HCT116 (cell line): ENCODE results near the gene DGKZ. TPM values are rescaled to one million over a fixed set of nuclear protein-coding genes. Genes with fewer than 3 reads are reported as not detected.
A peak's percentile ranks its signal among the peaks of the same experiment; 100 is the strongest.

Source experiments
- ATAC-seq: fragments of 200-7000 bp; cut with Tn5 transposase; 2 replicates; pipeline ENCODE4 v1.9.1; 2020; ENCODE audit warnings: mild to moderate bottlenecking, moderate library complexity
- BruUV-seq: library from RNA; stranded (reverse); fragments of 400-500 nt; replicated peaks from 2 replicates; lab custom pipeline; 2021; lab: Mats Ljungman, UMichigan
- CTCF ChIA-PET: fragments of 300-600 bp; sonication (Branson Sonifier 250); formaldehyde crosslinking; loops from one replicate; lab custom pipeline; 2021; ENCODE audit warnings: antibody characterized with exemption; lab: Charles Lee
- POLR2A ChIA-PET: fragments of 300-600, 350-600 bp; sonication (Branson Sonifier 250); formaldehyde crosslinking; loops from one replicate; lab custom pipeline; 2021; ENCODE audit warnings: antibody characterized with exemption; lab: Charles Lee
- RAD21 ChIA-PET, 2 experiments: fragments of 300-600 bp; sonication (Branson Sonifier 250); formaldehyde crosslinking; loops; one replicate each; lab custom pipeline; 2023; ENCODE audit warnings: low total read pairs in 2 of 2; ENCODE audit not compliant: uncharacterized antibody in 2 of 2, unreplicated experiment in 2 of 2, low non-redundant PET in 1 of 2; lab: Charles Lee
- DNase-seq: peaks from one replicate; pipeline ENCODE4 v3.0.0-alpha.2; 2010; ENCODE audit warnings: low read depth, low spot score
- H2AFZ ChIP-seq: fragments of 200-600 bp; shearing (Covaris generic), sonication (generic); 2 replicates; pipeline ENCODE4 v1.6.1; 2017; ENCODE audit warnings: low read depth, mixed run types, mixed read lengths, antibody characterized with exemption, low read length; ENCODE audit not compliant: poor library complexity, severe bottlenecking
- H3K27ac ChIP-seq: 2 replicates; pipeline ENCODE4 v1.5.1; 2012; ENCODE audit warnings: low read depth, low read length
- H3K27me3 ChIP-seq: fragments of 200-600 bp; sonication (generic); 2 replicates; pipeline ENCODE4 v1.6.1; 2016; ENCODE audit warnings: mixed run types, low read length, mixed read lengths; ENCODE audit not compliant: insufficient read depth
- H3K36me3 ChIP-seq, 2 experiments: fragments of 200-500 bp in 1 of 2; fragments of 200-600 bp in 1 of 2; sonication (Bioruptor generic) in 1 of 2; sonication (generic) in 1 of 2; 2 replicates each; pipeline versions ENCODE4 v1.5.1 to v1.6.1; 2014 to 2016; ENCODE audit warnings: low read length in 2 of 2, inconsistent platforms in 1 of 2, mixed read lengths in 1 of 2, mixed run types in 1 of 2; ENCODE audit not compliant: insufficient read depth in 2 of 2, control insufficient read depth in 1 of 2
- H3K4me1 ChIP-seq, 2 experiments: fragments of 200-600 bp in 1 of 2; sonication (generic) in 1 of 2; 2 replicates each; pipeline versions ENCODE4 v1.5.1 to v1.6.1; 2012 to 2017; ENCODE audit warnings: low read length in 2 of 2, inconsistent platforms in 1 of 2, mild to moderate bottlenecking in 1 of 2, mixed read lengths in 1 of 2, mixed run types in 1 of 2, moderate library complexity in 1 of 2; ENCODE audit not compliant: insufficient read depth in 2 of 2, control insufficient read depth in 1 of 2
- H3K4me2 ChIP-seq: fragments of 200-600 bp; sonication (generic); 2 replicates; pipeline ENCODE4 v1.6.1; 2017; ENCODE audit warnings: mixed run types, low read length, mixed read lengths
- H3K4me3 ChIP-seq, 2 experiments: fragments of 200-600 bp in 1 of 2; sonication (generic) in 1 of 2; replicated peaks in 1 of 2; 2 replicates each; pipeline ENCODE4 v1.5.1; 2011 to 2016; ENCODE audit warnings: low read length in 2 of 2, control low read depth in 1 of 2, low read depth in 1 of 2, mild to moderate bottlenecking in 1 of 2, mixed read lengths in 1 of 2, mixed run types in 1 of 2
- H3K79me2 ChIP-seq: fragments of 200-600 bp; sonication (generic); 2 replicates; pipeline ENCODE4 v1.6.1; 2017; ENCODE audit warnings: mild to moderate bottlenecking, mixed run types, low read length, moderate library complexity, mixed read lengths; ENCODE audit not compliant: insufficient read depth
- H3K9ac ChIP-seq: fragments of 200-600 bp; sonication (generic); 2 replicates; pipeline ENCODE4 v1.6.1; 2016; ENCODE audit warnings: low read length, mixed read lengths
- H3K9me2 ChIP-seq: fragments of 200-600 bp; sonication (generic), shearing (Covaris generic); 2 replicates; pipeline ENCODE4 v1.6.1; 2017; ENCODE audit warnings: mixed run types, mild to moderate bottlenecking, moderate library complexity; ENCODE audit not compliant: insufficient read depth
- H3K9me3 ChIP-seq, 2 experiments: fragments of 200-500 bp in 1 of 2; fragments of 200-600 bp in 1 of 2; sonication (Bioruptor generic) in 1 of 2; sonication (generic) in 1 of 2; 2 replicates each; pipeline ENCODE4 v1.6.1; 2014 to 2017; ENCODE audit warnings: low read length in 2 of 2, mixed read lengths in 2 of 2, inconsistent platforms in 1 of 2, low read depth in 1 of 2, mild to moderate bottlenecking in 1 of 2, mixed run types in 1 of 2, moderate library complexity in 1 of 2; ENCODE audit not compliant: control insufficient read depth in 1 of 2, insufficient read depth in 1 of 2
- H4K20me1 ChIP-seq: fragments of 200-600 bp; sonication (generic), shearing (Covaris generic); 2 replicates; pipeline ENCODE4 v1.6.1; 2017; ENCODE audit warnings: mixed run types, mild to moderate bottlenecking, moderate library complexity; ENCODE audit not compliant: insufficient read depth
- ELF1 ChIP-seq: IDR thresholded peaks from 2 replicates; pipeline ENCODE4 v1.6.1; 2012; ENCODE audit warnings: low read depth, borderline replicate concordance
- EZH2 ChIP-seq: fragments of 200-600 bp; sonication (generic); IDR thresholded peaks from 2 replicates; pipeline ENCODE4 v1.6.1; 2017; ENCODE audit warnings: antibody characterized with exemption, mixed run types
- EZH2phosphoT487 ChIP-seq: fragments of 200-600 bp; IDR thresholded peaks from 2 replicates; pipeline ENCODE4 v1.6.1; 2018; ENCODE audit warnings: antibody characterized with exemption, borderline replicate concordance
- RAD21 ChIP-seq: IDR thresholded peaks from 2 replicates; pipeline ENCODE4 v1.6.1; 2012; ENCODE audit warnings: low read depth, mild to moderate bottlenecking
- SP1 ChIP-seq: IDR thresholded peaks from 2 replicates; pipeline ENCODE4 v1.6.1; 2012; ENCODE audit warnings: low read depth
- SRF ChIP-seq: IDR thresholded peaks from 2 replicates; pipeline ENCODE4 v1.6.1; 2012; ENCODE audit warnings: low read depth
- YY1 ChIP-seq: IDR thresholded peaks from 2 replicates; pipeline ENCODE4 v1.6.1; 2011; ENCODE audit warnings: low read length, low read depth, moderate library complexity, mild to moderate bottlenecking; ENCODE audit not compliant: insufficient replicate concordance; ENCODE audit errors: extremely low read depth
- intact Hi-C: fragments of 100-400 bp; cut with micrococcal nuclease; formaldehyde crosslinking; loops from 2 replicates; pipeline ENCODE4 v1.10.0; 2022
- total RNA-seq: library from RNA; stranded (reverse); gene quantifications from one replicate; pipeline ENCODE4 v1.2.1, GENCODE V29; 2021; ENCODE audit not compliant: unreplicated experiment
- TF ChIP-seq, protein P1 (sequence below), 3 experiments: fragments of 200-600 bp in 1 of 3; sonication (generic) in 1 of 3; IDR thresholded peaks in 2 of 3; conservative IDR thresholded peaks in 1 of 3; 2 replicates each; pipeline ENCODE4 v1.5.1; 2012 to 2017; ENCODE audit warnings: low read depth in 2 of 3, low read length in 2 of 3, antibody characterized with exemption in 1 of 3, borderline replicate concordance in 1 of 3, control low read depth in 1 of 3, mild to moderate bottlenecking in 1 of 3, mixed read lengths in 1 of 3, mixed run types in 1 of 3, moderate library complexity in 1 of 3; ENCODE audit not compliant: insufficient read depth in 1 of 3

DGKZ gene
- total RNA-seq, 1 experiment from 2014 or later = 70.2 TPM

DNA sequence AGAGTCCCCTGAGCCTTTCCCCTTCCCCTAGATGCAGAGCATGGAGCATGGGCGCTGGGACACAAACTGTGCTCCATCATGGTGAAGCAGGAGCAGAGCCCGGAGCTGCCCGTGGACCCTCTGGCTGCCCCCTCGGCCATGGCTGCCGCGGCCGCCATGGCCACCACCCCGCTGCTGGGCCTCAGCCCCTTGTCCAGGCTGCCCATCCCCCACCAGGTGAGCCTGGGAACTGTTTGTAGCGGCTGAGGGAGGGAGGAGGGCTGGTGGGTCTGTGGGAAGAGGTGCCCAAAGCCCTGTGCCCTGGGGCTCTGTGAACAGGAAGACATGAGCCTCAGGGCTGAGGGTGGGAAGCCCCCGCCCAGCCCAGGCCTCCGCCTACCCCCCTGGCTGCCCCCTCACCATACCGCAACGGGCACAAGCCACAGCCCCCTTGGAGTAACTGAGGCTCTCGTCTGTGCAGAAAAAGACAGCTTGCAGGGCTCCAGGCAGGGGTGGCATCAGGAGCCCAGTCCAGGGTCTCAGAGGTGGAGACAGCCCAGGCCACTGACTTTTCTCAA, 39.4 kb upstream of the DGKZ start:
- DNase-seq (no peak), ATAC-seq (no peak)
- CTCF ChIA-PET = interaction anchor here (1.0 to 3.0 kb wide), 7 partner anchors 9 to 69 kb away, joined by 3 to 27 read pairs (median 8); no protein-coding TSS in a partner anchor
- Histone ChIP-seq H3K9me3 (no peaks in the 10 kb centered on the region), H3K27ac (no peak overlapping the region), H3K36me3 (no peaks in the 10 kb centered on the region), H3K9ac (no peak overlapping the region), H2AFZ (peak overlapping the region; percentile 40), H3K4me3 (no peak overlapping the region), H3K4me1 (peaks cover 6 to 32% of the 10 kb centered on the region in 2 experiments), H3K27me3 (no peaks in the 10 kb centered on the region), H3K4me2 (no peak overlapping the region)
- POLR2A ChIA-PET = interaction anchor here (2.7 kb wide), 1 partner anchor 65 kb away, joined by 13 read pairs; no protein-coding TSS in a partner anchor
- no TSS peak for BruUV-seq
- intact Hi-C loops = loop anchor here (1.0 kb wide), 1 partner anchor 61 kb away; no protein-coding TSS in a partner anchor
- TF ChIP-seq ELF1 (no peak), EZH2 (no peak), RAD21 (no peak), SP1 (no peak), EZH2phosphoT487 (no peak)
- TF ChIP-seq, all 23 proteins: peak for 0
- H4K20me1 ChIP-seq = no peaks in the 10 kb centered on the region
- H3K9me2 ChIP-seq = no peaks in the 10 kb centered on the region
- H3K79me2 ChIP-seq = no peaks in the 10 kb centered on the region
- RAD21 ChIA-PET = no interaction called here

DNA sequence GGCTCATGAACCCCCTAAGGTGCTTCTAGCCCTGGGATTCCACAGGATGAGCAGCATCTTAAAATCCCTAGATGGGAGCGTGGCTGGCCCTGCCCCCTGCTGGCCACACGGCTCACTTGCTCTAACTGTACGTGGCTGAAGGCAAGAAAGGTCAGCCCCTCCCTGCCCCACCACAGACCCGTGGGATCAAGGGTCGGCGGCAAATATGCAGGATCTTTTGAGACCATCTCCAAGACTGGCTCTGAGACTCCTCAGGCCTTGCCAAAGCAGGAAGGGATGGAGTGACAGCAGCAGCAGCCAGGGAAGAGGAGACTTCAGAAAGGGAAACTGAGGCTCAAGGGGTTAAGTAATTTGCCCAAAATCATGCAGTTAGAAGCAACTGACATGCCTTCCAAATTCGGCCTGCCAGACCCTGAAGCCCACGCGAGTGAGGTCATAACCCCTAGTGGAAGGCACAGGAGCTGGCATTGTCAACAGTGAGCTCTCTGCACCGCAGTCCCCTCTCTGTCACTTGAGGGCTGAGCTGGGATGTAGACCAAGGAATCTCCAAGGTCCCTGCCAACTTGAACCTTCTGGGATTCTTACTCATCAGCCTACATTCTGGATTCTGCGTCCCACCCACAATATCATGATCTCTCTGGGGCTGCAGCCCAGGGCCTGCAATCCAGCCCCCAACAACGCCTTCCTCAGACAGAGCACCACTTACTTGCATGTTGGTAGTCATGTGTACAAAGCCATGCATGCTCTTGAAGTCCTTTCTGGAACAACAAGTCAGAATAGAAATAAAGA, 38.4 kb upstream of the DGKZ start:
- ATAC-seq (peak; percentile 82), DNase-seq (peak; percentile 48)
- peaks cover 6 to 32% of the 10 kb centered on the region in 2 experiments for H3K4me1 ChIP-seq
- H3K27me3 ChIP-seq = no peaks in the 10 kb centered on the region
- no peaks in the 10 kb centered on the region for H3K9me2 ChIP-seq
- TF ChIP-seq, protein P1, sequence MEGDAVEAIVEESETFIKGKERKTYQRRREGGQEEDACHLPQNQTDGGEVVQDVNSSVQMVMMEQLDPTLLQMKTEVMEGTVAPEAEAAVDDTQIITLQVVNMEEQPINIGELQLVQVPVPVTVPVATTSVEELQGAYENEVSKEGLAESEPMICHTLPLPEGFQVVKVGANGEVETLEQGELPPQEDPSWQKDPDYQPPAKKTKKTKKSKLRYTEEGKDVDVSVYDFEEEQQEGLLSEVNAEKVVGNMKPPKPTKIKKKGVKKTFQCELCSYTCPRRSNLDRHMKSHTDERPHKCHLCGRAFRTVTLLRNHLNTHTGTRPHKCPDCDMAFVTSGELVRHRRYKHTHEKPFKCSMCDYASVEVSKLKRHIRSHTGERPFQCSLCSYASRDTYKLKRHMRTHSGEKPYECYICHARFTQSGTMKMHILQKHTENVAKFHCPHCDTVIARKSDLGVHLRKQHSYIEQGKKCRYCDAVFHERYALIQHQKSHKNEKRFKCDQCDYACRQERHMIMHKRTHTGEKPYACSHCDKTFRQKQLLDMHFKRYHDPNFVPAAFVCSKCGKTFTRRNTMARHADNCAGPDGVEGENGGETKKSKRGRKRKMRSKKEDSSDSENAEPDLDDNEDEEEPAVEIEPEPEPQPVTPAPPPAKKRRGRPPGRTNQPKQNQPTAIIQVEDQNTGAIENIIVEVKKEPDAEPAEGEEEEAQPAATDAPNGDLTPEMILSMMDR (IDR thresholded peaks at IDR 0.05 in 2 of 3, conservative IDR thresholded peaks at IDR 0.05 in 1 of 3; ENCODE audit: borderline replicate concordance in 1 of 3, insufficient read depth in 1 of 3, low read depth in 2 of 3, low read length in 2 of 3) = peak; percentile 85 to 96 (median 93)
- TF ChIP-seq EZH2phosphoT487 (no peak), SRF (no peak), RAD21 (peak; percentile 92), YY1 (no peak)
- intact Hi-C loops = loop anchor here (1.0 kb wide), 1 partner anchor 62 kb away; no protein-coding TSS in a partner anchor
- peak overlapping the region; percentile 40 for H2AFZ ChIP-seq
- no peaks in the 10 kb centered on the region for H3K36me3 ChIP-seq
- H4K20me1 ChIP-seq = no peaks in the 10 kb centered on the region
- no peak overlapping the region for H3K9ac ChIP-seq
- H3K79me2 ChIP-seq = no peaks in the 10 kb centered on the region
- H3K9me3 ChIP-seq = no peaks in the 10 kb centered on the region
- ChIA-PET POLR2A (interaction anchor here (1.0 to 2.9 kb wide), 3 partner anchors 59 to 70 kb away, joined by 3 to 13 read pairs (median 10); no protein-coding TSS in a partner anchor), CTCF (interaction anchor here (0.7 to 3.0 kb wide), 12 partner anchors 9 to 344 kb away, joined by 3 to 27 read pairs (median 4); no protein-coding TSS in a partner anchor), RAD21 (interaction anchor here (1.0 to 1.3 kb wide), 3 partner anchors 65 to 69 kb away, joined by 4 read pairs; no protein-coding TSS in a partner anchor)
- no peak overlapping the region for H3K27ac ChIP-seq
- H3K4me2 ChIP-seq = 0 out of 2 replicates have a peak overlapping the region, but pooled peaks have one; percentile 34
- no peak overlapping the region for H3K4me3 ChIP-seq
- no TSS peak for BruUV-seq
